HepG2 (cell line): ENCODE measurements around the gene CIT.

ENCODE experiments used
- FOXJ3 ChIP-seq: sonication (generic); formaldehyde crosslinking; IDR thresholded peaks from 2 replicates; pipeline ENCODE4 v1.4.0; 2020; ENCODE audit warnings: missing genetic modification reagents, mild to moderate bottlenecking, borderline replicate concordance
- PAWR ChIP-seq: sonication (generic); formaldehyde crosslinking; IDR thresholded peaks from 2 replicates; pipeline ENCODE4 v1.4.0; 2020; ENCODE audit warnings: missing genetic modification reagents, mild to moderate bottlenecking, borderline replicate concordance
- ZNF10 ChIP-seq: sonication (generic); formaldehyde crosslinking; IDR thresholded peaks from 2 replicates; pipeline ENCODE4 v1.4.0; 2020; ENCODE audit warnings: mild to moderate bottlenecking, low read depth, missing genetic modification reagents, borderline replicate concordance
- TF ChIP-seq, protein P1 (sequence below): sonication (generic); formaldehyde crosslinking; IDR thresholded peaks from 2 replicates; pipeline ENCODE4 v1.4.0; 2020; ENCODE audit warnings: missing genetic modification reagents

DNA sequence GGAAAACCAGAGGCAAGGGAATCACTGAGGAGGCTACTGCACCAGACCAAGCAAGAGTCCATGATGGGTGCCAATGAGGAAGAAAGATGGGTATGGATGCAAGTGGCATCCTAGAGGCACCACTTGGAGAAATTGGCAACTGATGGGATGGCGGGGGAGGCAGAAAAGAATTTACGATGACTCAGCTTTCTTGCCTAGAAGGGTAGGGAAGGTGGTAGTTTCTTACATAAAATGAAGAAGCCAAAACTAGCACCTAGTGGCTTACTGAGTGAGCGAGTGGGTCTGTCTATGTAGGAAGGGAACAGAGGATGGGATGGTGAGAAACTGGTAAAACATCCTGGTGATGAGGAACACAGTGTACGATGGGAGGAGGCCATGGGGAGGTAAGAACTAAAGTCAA, 80.8 kb downstream of the CIT start:
- TF ChIP-seq FOXJ3 (CRISPR knock-in tag): no peak
- TF ChIP-seq PAWR (CRISPR knock-in tag): no peak
- TF ChIP-seq, protein P1, sequence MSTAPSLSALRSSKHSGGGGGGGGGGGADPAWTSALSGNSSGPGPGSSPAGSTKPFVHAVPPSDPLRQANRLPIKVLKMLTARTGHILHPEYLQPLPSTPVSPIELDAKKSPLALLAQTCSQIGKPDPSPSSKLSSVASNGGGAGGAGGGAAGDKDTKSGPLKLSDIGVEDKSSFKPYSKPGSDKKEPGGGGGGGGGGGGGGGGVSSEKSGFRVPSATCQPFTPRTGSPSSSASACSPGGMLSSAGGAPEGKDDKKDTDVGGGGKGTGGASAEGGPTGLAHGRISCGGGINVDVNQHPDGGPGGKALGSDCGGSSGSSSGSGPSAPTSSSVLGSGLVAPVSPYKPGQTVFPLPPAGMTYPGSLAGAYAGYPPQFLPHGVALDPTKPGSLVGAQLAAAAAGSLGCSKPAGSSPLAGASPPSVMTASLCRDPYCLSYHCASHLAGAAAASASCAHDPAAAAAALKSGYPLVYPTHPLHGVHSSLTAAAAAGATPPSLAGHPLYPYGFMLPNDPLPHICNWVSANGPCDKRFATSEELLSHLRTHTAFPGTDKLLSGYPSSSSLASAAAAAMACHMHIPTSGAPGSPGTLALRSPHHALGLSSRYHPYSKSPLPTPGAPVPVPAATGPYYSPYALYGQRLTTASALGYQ (CRISPR knock-in tag): no peak
- no peak for TF ChIP-seq ZNF10 (CRISPR knock-in tag)
